Middle frontal gyrus (tissue), 1 donor: Measurements from ENCODE around the gene GPANK1.
"Not testable (repeated sequence)": the region's sequence is repeated elsewhere in the genome, so short reads cannot be mapped to it uniquely, and the experiment has no call there.

Source experiments
- DNase-seq: peaks from one replicate; pipeline ENCODE4 v3.0.0-alpha.2; 2015; ENCODE audit warnings: low spot score; ENCODE audit errors: extremely low spot score

Gene GPANK1

DNA sequence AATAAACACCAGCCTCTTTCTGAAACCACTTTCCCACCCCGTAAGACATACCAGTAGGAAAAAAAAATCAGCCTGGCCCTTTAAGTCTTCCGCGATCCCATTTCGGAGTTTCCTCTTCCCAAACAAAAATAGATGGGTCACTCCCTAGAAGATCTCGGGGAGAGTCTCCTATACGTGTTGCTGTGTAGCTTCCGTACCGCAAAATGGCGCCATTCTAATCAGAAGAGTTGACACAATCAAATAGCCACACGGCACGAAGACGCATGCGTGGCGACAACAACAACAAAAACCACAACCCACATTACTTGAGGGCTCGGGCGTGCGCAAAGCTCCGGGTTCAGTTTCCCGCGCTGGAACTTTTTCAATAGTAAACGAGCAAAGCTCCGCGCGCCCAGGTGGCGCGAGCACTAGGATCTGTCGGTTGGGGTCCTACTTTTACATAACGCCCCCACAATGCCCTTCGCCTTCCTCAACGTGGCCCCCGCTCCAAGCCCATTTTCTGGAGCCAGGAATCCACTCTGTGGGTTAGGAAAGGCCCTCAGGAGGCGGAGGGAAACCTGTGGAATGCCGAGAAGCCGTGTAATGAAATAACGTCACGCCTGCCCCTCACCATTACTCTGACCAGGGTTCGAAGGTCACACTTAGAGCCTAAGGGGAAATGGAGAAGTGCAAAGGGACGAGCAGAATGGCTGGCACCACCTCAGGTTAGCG, at the start of gene GPANK1:
TSS of gene GPANK1 (minus strand) at position 208 of the 711 bp plus-strand sequence. CDS start 519 bp downstream, outside the sequence.
- DNase-seq, result peak; percentile 93

DNA sequence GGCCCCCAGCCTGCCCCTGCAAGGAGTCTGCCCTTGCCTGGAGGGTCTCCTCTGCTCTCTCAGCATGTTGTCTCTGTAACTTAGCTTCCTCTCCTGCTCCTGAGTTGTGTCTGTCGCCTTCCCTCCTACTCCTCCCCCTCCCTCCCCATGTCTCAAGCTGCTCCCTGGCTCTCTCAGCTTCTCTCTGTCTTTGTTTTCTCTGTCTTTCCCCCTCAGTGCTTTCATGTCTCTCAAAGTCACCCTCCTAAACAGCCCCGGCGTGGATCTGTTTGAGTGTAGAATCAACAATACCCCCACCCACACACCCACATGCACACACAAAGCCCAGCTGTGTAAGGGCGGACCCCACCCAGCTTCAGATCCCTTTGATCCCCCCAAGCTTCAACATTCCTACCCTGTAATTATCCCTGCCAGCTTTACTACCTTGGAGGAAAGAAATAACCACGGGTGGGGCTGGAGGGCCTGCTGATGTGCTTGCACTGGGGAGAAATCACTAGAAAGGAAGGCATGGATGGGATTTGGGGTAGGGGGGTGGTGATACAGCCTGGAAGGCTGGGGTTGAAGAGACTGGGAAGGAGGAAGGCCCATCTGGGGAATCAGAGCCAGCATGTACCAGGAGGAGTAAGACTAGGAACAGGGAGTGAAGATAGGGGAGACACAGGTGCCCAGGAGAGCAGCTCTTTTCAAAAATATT, 49.3 kb upstream of the GPANK1 start:
- no peak for DNase-seq

DNA sequence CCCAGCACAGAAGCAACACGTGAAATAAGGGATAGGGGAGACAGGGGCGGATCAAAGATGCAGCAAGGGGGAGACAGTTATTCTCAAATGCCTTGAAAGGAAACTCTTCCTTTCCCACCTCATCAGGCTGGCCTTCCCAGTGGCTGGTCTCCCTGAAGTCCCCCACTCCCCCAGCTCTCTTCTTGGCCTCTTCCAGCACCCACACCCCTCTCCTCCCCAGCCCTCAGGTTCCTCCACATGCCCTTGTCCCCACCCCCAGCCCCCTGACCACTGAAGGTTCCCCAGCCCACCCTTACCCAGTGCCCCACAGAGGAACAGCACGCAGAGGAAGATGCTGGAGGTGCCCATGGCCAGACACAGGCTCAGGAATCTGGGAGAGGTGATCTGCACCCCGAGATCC, 48.7 kb upstream of the GPANK1 start:
- no peak for DNase-seq

DNA sequence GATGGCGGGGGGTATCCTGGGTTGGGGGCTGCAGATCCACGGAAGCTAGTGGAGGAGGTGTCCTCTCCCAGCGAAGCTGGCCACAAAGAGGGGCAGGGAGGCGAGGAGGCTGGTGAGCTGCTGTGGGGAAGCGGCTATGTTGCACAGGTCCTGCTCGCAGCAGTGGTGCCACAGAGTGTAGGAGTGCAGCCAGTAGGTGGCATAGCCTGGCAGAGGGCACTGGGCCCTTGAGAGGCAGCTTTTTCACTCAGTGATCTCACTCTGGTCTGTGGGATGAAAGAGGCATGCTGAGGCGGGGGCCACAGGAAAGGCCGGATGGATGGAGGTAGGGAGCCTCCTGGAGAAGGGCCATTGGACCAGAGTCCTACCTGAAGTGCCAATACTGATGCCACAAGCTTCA, 47.5 kb upstream of the GPANK1 start:
- DNase-seq, result no peak

DNA sequence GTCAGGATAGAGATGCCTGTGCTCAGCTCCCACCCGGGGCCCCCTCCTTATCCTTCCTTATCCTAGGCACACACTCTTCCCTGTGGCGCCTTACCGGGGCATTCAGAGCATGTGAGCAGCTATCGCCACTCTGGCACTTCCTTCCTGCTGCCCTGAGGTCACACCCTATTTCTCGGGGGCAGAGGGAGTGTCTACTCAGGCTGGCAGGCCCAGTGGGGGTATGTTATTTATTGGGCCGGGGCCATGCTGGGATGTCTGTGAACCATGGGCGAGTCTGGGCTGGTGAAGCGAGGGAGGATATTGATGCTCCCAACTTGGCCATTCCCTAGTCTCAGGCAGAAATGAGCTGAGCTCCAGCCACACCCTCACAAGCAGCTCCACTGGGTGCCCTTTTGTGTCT, 46.4 kb upstream of the GPANK1 start:
- DNase-seq, result no peak

DNA sequence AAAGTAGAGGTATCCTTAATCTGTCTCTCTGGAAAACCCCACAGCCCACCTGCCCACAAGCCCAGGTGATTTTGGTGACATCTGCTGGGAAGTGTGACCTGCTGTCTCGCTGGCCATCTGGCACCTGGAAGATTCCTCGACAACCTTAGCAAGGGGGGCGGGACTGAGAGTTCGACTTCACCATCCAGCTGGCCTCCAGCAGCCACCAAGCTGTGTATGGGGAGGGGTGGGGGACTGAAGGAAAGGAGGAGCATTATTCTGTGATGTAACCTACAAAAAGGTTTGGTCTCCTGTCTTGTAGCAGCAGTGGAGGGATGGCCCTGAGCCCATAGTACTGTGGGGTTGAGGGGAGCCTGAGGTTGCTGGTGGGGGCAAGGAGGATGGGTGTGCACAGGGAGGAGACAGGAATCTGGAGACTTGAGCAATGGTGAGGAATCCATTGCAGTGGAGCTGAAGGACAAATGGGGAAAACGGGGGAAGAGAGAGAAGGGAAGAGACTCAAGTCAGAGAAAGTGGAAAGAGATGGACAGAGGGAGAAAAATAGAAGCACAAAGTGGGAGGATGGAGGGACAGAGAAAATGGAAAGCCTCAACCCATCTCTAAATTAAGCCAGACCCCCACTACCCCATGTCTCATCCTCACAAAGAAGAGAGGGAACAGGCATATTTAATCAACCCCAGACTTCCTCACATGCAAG, 45.9 kb upstream of the GPANK1 start:
- DNase-seq, result no peak

DNA sequence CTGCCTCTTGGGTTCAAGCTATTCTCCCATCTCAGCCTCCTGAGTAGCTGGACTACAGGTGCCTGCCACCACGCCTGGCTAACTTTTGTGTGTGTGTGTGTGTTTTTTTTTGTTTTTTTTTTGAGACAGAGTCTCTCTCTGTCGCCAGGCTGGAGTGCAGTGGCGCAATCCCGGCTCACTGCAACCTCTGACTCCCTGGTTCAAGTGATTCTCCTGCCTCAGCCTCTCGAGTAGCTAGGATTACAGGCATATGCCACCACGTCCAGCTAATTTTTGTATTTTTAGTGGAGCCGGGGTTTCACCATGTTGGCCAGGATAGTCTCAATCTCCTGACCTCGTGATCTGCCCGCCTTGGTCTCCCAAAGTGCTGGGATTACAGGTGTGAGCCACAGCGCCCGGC, 44.4 kb upstream of the GPANK1 start:
- DNase-seq, result not testable (repeated sequence)

DNA sequence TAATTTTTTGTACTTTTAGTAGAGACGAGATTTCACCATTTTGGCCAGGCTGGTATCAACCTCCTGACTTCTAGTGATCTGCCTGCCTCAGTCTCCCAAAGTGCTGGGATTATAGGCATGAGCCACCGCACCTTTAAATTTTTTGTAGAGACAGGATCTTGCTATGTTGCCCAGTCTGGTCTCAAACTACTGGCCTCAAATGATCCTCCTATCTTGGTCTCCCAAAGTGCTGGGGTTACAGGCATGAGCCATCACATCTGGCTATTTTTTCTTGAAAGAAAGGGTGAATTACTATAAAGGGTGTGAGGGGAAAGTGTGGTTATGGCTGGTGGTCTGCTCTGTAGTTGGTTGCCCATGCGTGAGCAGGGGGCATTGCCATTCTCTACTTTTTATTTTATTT, 43.4 kb upstream of the GPANK1 start:
- no peak for DNase-seq

DNA sequence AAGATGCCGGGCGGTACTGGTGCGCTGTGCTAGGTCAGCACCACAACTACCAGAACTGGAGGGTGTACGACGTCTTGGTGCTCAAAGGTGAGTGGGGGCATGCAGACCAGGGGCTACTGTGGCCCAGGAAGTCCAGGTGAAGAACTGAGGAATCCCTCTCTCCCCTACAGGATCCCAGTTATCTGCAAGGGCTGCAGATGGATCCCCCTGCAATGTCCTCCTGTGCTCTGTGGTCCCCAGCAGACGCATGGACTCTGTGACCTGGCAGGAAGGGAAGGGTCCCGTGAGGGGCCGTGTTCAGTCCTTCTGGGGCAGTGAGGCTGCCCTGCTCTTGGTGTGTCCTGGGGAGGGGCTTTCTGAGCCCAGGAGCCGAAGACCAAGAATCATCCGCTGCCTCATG, 42.9 kb upstream of the GPANK1 start:
- no peak for DNase-seq

DNA sequence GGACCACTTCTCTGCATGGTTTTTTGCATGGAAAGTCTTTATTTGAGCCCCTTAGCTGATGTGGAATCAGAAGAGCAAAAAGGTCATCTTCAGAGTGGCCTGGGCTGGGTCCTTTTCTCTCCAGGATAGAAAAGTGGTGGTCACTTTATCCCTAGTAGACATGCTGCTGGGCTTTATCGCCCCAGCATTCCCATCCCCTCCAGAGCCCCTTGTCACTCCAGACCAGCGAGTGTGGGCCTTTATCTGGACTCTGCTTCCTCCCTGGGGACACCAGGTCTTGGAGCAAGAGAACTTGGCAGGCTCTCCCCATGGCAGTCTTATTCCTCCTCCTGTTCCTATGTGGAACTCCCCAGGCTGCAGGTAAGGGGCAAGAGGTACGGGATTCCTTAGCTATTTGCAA, 41.8 kb upstream of the GPANK1 start, which contains the start of gene LY6G6F:
TSS of gene LY6G6F (plus strand) at position 268 of the 400 bp plus-strand sequence. CDS start at position 309, 41 bp downstream.
- DNase-seq, result no peak

DNA sequence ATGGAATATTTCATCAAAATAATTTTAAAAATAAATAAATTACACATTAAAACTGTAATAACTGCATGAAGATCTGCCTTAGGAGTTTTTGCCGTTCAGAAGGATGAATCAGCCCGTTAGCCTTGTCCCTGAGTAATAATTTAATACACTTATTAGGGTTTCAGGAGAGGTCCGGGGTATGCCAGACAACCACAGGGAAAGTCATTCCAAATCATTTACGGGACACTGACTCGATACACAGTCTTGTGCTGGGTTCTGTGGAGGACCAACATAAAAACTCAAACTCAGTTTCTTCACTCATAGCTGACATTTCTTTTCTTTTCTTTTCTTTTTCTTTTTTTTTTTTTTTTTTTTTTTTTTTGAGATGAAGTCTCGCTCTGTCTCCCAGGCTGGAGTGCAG, 41.1 kb upstream of the GPANK1 start:
- DNase-seq, result no peak

DNA sequence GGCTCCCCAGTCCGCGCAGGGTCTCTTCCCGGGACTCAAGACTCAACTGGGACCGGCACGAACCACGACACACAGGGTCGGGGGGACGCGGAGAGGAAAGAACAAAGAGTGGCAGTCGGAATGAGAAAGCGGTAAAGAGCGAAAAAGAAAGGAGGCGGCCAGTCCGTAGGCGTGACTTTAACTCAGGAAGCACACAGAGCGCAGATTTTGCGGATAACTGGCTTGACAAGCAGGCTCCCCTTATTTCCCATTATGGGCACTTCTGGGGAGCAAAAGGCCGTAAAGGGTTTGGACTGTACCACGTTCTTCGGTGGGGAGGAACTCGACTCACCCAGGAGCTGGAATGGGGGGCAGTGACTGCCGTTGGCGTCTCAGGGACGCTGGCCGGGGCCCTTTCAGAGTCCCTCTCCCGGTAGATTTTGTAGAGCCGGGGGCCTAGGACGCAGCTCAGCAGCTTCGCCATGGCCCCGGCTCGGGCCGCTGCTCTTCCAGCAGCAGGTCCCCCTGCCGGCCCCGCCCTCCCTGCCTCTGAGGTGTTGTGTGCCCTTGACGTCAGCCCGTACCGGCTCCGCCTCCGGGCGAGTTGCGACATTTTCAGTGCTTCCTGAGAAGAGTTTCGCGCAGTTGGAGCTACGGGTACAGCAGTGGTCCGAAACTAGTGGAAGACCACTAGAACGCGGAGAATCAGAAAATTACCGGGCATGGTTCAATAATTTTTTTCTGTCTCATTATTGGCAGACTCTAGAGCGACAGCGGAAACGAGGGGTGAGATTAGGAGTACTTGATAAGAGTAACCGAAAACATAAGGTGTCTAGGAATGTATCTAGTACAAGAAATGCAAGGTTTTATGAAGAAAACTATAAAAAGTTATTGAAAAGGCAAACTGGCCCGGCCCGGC, 38.3 kb upstream of the GPANK1 start, which contains the start of gene ABHD16A:
TSS of gene ABHD16A (minus strand) at position 506 of the 898 bp plus-strand sequence. CDS start at position 463, 43 bp downstream.
- DNase-seq, result peak; percentile 95

DNA sequence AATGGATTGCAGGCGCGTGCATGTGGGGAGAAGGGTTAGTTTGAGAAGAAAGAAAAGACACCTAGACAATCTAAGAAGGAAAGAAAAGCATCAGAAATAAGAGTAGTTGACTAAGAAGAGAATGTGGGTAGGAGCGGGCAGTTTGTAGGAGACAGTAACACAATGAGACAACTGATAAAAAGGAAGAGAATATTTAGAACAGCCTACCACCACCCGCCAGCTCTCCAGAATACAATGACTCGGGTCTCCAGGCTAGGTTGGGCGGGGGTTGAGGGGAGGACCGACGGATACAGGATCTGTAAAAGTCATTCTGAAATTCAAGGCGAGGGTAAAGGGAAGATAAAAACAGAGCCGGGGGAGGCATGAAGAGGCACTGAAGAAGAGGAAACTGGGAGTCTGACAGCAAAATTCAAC, 37.6 kb upstream of the GPANK1 start:
- no peak for DNase-seq

DNA sequence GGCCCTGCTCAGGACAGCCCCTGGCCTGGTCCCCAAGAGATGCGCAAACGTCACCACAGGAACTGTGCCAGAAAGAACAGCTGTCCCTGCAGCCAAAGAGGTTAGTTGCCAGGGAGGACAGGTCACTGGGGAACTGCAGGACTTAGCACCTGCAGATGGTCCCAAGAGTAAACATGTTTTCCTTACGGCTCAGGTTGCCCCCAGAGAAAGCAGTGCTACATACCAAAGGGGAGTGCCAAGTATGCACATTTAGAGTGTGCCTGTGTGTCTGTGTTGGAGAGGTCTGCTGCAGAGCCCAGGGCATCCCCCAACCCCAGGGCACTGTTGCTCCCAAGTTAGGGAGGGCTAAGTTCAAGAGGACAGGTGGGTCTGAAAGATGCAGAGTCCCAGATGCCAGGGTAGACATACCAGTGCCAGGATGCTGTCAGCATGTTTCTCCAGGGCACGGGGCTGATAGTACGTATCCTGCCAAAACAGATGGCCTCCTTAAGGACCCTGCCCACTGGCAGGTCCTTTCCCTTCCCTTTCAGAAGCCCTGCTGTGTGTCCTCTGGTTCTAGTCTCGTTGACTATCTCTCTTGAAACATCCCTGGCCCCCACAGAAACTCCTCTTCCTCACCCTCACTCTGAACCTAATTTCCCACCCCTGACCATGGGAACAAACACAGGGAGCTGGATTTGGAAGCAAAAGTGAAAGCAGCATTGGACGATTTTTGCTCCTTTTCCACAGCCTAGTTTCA, 37.0 kb upstream of the GPANK1 start:
- no peak for DNase-seq

DNA sequence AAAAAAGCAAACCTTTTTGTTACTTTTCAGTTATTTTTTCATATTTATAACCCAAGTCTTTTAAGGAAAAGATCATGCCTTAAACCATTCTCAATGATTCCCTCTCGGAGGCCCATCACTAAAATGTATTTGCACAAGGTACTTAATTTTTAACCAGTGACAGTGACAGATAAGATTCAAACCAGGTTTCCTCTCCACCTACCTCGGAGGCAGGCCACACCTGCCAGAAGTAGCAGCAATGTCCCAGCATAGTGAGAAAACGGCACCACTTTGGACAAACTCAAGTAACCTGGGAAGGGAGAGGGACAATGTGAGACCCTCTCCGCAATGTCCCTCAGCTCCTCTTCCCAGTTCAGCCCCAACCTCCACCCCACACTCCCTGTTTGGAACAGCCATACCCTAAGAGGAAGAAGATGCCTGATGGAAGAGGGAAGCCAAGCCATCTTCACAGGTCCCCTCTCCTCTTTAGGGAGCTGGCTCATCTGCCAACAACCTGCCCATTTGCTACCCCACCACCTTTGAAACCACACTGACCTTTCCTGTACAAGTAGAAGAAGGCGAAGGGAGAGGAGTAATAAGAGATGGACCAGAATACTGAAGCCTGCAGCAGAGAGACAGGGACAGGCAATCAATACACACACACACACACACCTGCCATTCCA, 36.1 kb upstream of the GPANK1 start:
- no peak for DNase-seq

DNA sequence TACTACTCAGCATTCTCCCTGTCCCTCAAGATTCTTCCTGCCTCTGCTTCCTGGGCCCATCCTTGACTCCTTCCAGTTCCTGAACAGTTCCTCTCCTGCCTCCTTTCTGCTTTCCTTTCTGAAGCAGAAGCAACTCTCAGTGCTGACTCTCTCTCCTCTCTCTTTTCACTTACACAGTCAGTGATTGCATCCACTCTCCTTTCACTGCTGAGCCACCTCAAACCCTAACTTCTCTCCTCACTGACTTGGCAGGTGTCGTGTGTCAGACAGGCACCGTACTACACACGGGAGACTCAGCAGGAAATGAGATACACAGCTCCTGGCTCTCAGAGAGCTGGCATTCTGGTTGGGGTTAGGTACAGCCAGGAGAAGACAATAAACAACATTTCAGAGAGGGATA, 32.8 kb upstream of the GPANK1 start:
- DNase-seq, result no peak

DNA sequence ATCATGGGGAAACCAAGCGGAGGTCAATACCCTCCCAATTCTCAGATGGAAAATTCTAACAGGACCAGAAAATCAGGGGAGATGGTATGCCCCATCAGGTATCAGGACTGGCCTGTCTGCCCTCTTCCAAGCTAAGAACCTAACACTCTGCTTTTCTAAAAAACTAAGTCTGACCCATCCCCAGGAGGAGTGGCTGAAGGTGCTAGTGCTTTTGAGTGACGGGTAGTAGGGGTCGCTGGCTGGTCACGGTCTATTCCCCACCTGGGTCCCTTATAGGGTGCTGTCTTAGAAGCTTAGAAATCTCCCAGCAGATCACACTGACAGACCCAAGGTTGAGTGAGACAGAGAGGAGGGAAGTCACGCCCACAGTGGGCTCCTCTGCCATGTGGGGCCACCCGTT, 28.7 kb upstream of the GPANK1 start:
- no peak for DNase-seq

DNA sequence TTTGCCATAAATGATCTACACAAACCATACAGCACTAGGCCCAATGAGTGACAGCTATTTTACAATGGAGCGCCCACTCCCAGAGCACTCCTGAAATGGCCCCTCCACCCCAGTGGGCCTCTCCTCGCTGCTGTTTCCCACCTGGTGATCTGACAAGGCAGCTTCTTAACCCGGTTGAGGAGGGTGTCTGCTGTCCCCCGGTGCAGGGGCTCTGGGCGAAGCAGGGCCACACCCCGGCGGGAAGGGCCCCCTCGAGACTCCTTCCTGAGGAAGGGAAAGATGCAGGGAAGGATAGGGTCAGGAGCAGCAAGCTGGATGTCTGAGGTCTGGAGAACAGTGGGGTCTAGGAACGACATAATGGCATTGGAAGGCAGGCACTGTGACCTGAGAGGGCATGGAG, 28.1 kb upstream of the GPANK1 start:
- DNase-seq, result no peak

DNA sequence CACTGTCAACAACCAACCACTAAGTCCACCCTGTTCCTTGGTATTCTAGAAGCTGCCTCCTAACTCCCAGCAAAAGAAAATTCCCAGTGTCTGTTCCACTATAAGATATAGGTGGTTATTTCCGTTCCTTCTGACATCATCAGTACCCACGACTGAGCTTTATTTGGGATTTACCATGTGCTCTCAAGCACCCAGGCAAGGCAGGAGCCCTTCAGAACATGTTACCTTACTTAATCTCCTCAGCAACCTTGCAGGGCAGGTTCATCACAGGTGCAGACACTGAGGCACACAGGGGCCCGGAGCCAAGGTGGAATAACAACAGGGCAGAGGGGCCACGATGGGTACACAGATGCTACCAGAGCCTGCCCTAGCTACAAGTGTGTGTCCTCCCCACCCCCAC, 27.6 kb upstream of the GPANK1 start:
- no peak for DNase-seq

DNA sequence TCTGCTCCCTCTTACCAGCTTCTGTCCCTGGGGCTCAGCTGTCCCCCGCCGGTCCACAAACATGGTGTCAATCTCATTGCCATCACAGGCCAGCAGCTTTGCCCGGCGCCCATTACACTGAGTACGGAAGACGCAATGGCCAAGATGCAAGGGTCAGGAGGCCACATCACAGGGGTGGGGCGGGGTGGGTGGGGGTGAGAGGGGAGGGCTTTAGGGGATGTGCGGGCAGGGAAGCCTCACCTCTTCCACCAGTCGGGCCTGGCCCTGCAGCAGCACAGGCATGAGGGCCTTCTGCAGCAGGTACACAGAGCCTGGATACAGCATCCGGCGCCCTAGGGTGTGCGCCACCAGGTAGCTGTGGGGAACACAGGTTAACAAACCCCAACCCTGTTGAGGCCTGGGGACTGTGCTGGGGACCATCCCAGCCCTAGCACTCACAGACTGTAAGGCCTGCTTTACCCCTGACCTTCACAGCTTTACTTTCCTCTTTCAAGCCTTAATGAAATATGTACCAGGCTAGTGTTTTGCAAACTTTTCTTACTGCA, 26.8 kb upstream of the GPANK1 start:
- no peak for DNase-seq
